Neuron (in vitro differentiated cells): ENCODE measurements around the gene SLC35C1.

Experiments used
- H2AFZ ChIP-seq: one replicate; pipeline ENCODE4 v1.6.1; 2013; ENCODE audit warnings: low read depth, mild to moderate bottlenecking, inconsistent platforms, low read length, moderate library complexity
- H3K27me3 ChIP-seq: one replicate; pipeline ENCODE4 v1.6.1; 2013; ENCODE audit warnings: low read length; ENCODE audit not compliant: insufficient read depth
- H3K36me3 ChIP-seq: one replicate; pipeline ENCODE4 v1.6.1; 2013; ENCODE audit warnings: low read length; ENCODE audit not compliant: insufficient read depth
- H3K4me1 ChIP-seq: one replicate; pipeline ENCODE4 v1.6.1; 2013; ENCODE audit warnings: low read length; ENCODE audit not compliant: insufficient read depth
- H3K4me3 ChIP-seq: 2 replicates; pipeline ENCODE4 v1.5.1; 2013; ENCODE audit warnings: mild to moderate bottlenecking, low read length, moderate library complexity
- H3K9me3 ChIP-seq: one replicate; pipeline ENCODE4 v1.6.1; 2013; ENCODE audit warnings: low read length

SLC35C1 gene

GRCh38 chr11:45772986-45773785 lies 31.8 kb upstream of the SLC35C1 start:
- Histone ChIP-seq H2AFZ (no peak overlapping the region), H3K27me3 (peaks cover 8% of the 10 kb centered on the region), H3K9me3 (no peaks in the 10 kb centered on the region), H3K36me3 (no peaks in the 10 kb centered on the region), H3K4me3 (no peak overlapping the region), H3K4me1 (peaks cover 7% of the 10 kb centered on the region)

GRCh38 chr11:45773786-45774655 lies 30.9 kb upstream of the SLC35C1 start:
- Histone ChIP-seq H3K9me3 (no peaks in the 10 kb centered on the region), H3K4me3 (no peak overlapping the region), H2AFZ (no peak overlapping the region), H3K4me1 (peaks cover 7% of the 10 kb centered on the region), H3K36me3 (no peaks in the 10 kb centered on the region), H3K27me3 (peaks cover 8% of the 10 kb centered on the region)

GRCh38 chr11:45774786-45775185 lies 30.2 kb upstream of the SLC35C1 start:
- H3K4me3 ChIP-seq: no peak overlapping the region
- peaks cover 8% of the 10 kb centered on the region for H3K27me3 ChIP-seq
- no peak overlapping the region for H2AFZ ChIP-seq
- peaks cover 7% of the 10 kb centered on the region for H3K4me1 ChIP-seq
- H3K36me3 ChIP-seq: no peaks in the 10 kb centered on the region
- H3K9me3 ChIP-seq: no peaks in the 10 kb centered on the region

- Histone ChIP-seq H3K27me3 (peaks cover 8% of the 10 kb centered on the region), H3K9me3 (no peaks in the 10 kb centered on the region), H2AFZ (no peak overlapping the region), H3K4me1 (no peaks in the 10 kb centered on the region), H3K36me3 (no peaks in the 10 kb centered on the region), H3K4me3 (no peak overlapping the region)
These were observed 27.6 kb upstream of the SLC35C1 start for GRCh38 chr11:45777127-45777969.

- H3K27me3 ChIP-seq: peaks cover 8% of the 10 kb centered on the region
- H2AFZ ChIP-seq: no peak overlapping the region
- H3K36me3 ChIP-seq: no peaks in the 10 kb centered on the region
- H3K9me3 ChIP-seq: no peaks in the 10 kb centered on the region
- no peak overlapping the region for H3K4me3 ChIP-seq
- no peaks in the 10 kb centered on the region for H3K4me1 ChIP-seq
These were observed 26.6 kb upstream of the SLC35C1 start for GRCh38 chr11:45778341-45778740.

GRCh38 chr11:45779602-45780001 lies 25.3 kb upstream of the SLC35C1 start:
- H3K9me3 ChIP-seq: no peaks in the 10 kb centered on the region
- H3K27me3 ChIP-seq: no peaks in the 10 kb centered on the region
- H3K4me1 ChIP-seq: no peaks in the 10 kb centered on the region
- H3K36me3 ChIP-seq: no peaks in the 10 kb centered on the region
- no peak overlapping the region for H3K4me3 ChIP-seq
- no peak overlapping the region for H2AFZ ChIP-seq

GRCh38 chr11:45786272-45786671 lies 18.7 kb upstream of the SLC35C1 start:
- Histone ChIP-seq H3K4me1 (no peaks in the 10 kb centered on the region), H2AFZ (no peak overlapping the region), H3K4me3 (no peak overlapping the region), H3K9me3 (no peaks in the 10 kb centered on the region), H3K27me3 (no peaks in the 10 kb centered on the region), H3K36me3 (no peaks in the 10 kb centered on the region)

- H3K27me3 ChIP-seq: peaks cover 2% of the 10 kb centered on the region
- H3K36me3 ChIP-seq: no peaks in the 10 kb centered on the region
- H3K4me1 ChIP-seq: no peaks in the 10 kb centered on the region
- H3K4me3 ChIP-seq: no peak overlapping the region
- no peak overlapping the region for H2AFZ ChIP-seq
- no peaks in the 10 kb centered on the region for H3K9me3 ChIP-seq
These were observed 16.1 kb upstream of the SLC35C1 start for GRCh38 chr11:45788887-45789286.

- Histone ChIP-seq H3K27me3 (peaks cover 2% of the 10 kb centered on the region), H2AFZ (no peak overlapping the region)
These were observed 13.4 kb upstream of the SLC35C1 start for GRCh38 chr11:45791524-45791923.

GRCh38 chr11:45794169-45794568 lies 10.8 kb upstream of the SLC35C1 start:
- no peaks in the 10 kb centered on the region for H3K36me3 ChIP-seq
- H3K27me3 ChIP-seq: peaks cover 7% of the 10 kb centered on the region
- no peaks in the 10 kb centered on the region for H3K4me1 ChIP-seq
- H3K4me3 ChIP-seq: no peak overlapping the region
- no peaks in the 10 kb centered on the region for H3K9me3 ChIP-seq
- no peak overlapping the region for H2AFZ ChIP-seq

More at GRCh38 chr11:45791524-45791923, 13.4 kb upstream of the SLC35C1 start:
- no peaks in the 10 kb centered on the region for H3K4me1 ChIP-seq
- H3K4me3 ChIP-seq: no peak overlapping the region
- no peaks in the 10 kb centered on the region for H3K36me3 ChIP-seq
- no peaks in the 10 kb centered on the region for H3K9me3 ChIP-seq

- no peaks in the 10 kb centered on the region for H3K4me1 ChIP-seq
- H3K27me3 ChIP-seq: peaks cover 7% of the 10 kb centered on the region
- no peak overlapping the region for H3K4me3 ChIP-seq
- H2AFZ ChIP-seq: no peak overlapping the region
- H3K36me3 ChIP-seq: no peaks in the 10 kb centered on the region
- H3K9me3 ChIP-seq: no peaks in the 10 kb centered on the region
These were observed 9.6 kb upstream of the SLC35C1 start for GRCh38 chr11:45795379-45795778.

GRCh38 chr11:45796461-45796861 lies 8.5 kb upstream of the SLC35C1 start:
- H3K36me3 ChIP-seq: no peaks in the 10 kb centered on the region

More at GRCh38 chr11:45796461-45796861, 8.5 kb upstream of the SLC35C1 start:
- no peaks in the 10 kb centered on the region for H3K9me3 ChIP-seq
- H2AFZ ChIP-seq: no peak overlapping the region
- H3K27me3 ChIP-seq: peaks cover 12% of the 10 kb centered on the region
- H3K4me1 ChIP-seq: no peaks in the 10 kb centered on the region
- no peak overlapping the region for H3K4me3 ChIP-seq
